PFSK-1 (cell line): ENCODE data around the gene CALCOCO1.

Experiments used
- POLR2AphosphoS5 ChIP-seq: IDR thresholded peaks from 2 replicates; pipeline ENCODE4 v1.6.1; 2012; ENCODE audit warnings: low read depth, mild to moderate bottlenecking, control low read depth, low read length, moderate library complexity
- REST ChIP-seq, 2 experiments: IDR thresholded peaks; 2 replicates each; pipeline versions ENCODE4 v1.6.1 to v1.8.0; 2011 to 2012; ENCODE audit warnings: low read depth in 2 of 2, low read length in 2 of 2, control low read depth in 1 of 2, inconsistent platforms in 1 of 2, mild to moderate bottlenecking in 1 of 2, moderate library complexity in 1 of 2; ENCODE audit not compliant: insufficient read depth in 1 of 2
- TAF1 ChIP-seq: IDR thresholded peaks from 2 replicates; pipeline ENCODE4 v1.6.1; 2012; ENCODE audit warnings: low read length, control low read depth, borderline replicate concordance; ENCODE audit not compliant: insufficient read depth

DNA sequence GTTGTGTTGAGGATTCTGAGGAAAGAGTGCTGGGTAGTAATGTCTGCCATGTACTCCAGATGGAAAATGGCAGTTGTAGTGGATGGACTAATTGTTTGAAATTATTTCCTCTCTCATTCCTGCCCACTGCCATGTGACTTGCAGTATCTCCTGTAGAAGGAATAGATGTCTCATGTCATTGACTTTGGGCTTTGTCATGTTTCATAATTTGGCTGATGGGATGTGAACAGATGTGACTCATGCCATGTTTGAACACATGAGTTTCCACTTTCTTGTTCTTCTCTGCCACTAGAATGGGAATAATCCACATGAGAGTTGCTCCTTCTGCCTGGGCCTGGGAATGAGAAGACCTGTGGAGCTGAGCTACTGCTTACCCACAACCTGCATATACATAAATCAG is 2.4 kb upstream of the CALCOCO1 start:
- TF ChIP-seq POLR2AphosphoS5 (no peak), TAF1 (no peak), REST (IDR thresholded peaks at IDR 0.05; ENCODE audit: insufficient read depth in 1 of 2, low read depth in 2 of 2, low read length in 2 of 2) (no peak)
